Measurements from ENCODE around the gene SLC6A4. TPM values are rescaled to one million over a fixed set of nuclear protein-coding genes. Genes with fewer than 3 reads are reported as not detected.

The SLC6A4 gene
- total and polyA plus RNA-seq, 12 donors = 0.13 to 0.71 (median 0.29) TPM; not detected in 1

GRCh38 chr17:30244853-30245385 lies 9.4 kb upstream of the SLC6A4 start:
- DNase-seq (no peak), ATAC-seq (no peak)
- TF ChIP-seq CTCF (IDR thresholded peaks at IDR 0.05) = no peak
- WGBS, 2 donors = 75 to 80% methylated on average over 4 of the region's 4 CpGs
- no peak overlapping the region for H3K27ac ChIP-seq
- H3K4me3 ChIP-seq = no peak overlapping the region
- no peaks in the 10 kb centered on the region for H3K9me3 ChIP-seq
- H3K36me3 ChIP-seq = peaks cover 0 to 38% (median 10%) of the 10 kb centered on the region in 9 donors
- H3K4me1 ChIP-seq = peaks cover 0 to 8% (median 0%) of the 10 kb centered on the region in 9 donors
- intact Hi-C loops (cut with DNase I) = no loop called here
- peaks cover 0 to 6% (median 0%) of the 10 kb centered on the region in 7 donors for H3K27me3 ChIP-seq

GRCh38 chr17:30243568-30243967 lies 8.1 kb upstream of the SLC6A4 start:
- H3K27me3 ChIP-seq = peaks cover 0 to 16% (median 11%) of the 10 kb centered on the region in 7 donors
- H3K36me3 ChIP-seq = peaks cover 0 to 25% (median 6%) of the 10 kb centered on the region in 9 donors
- H3K4me1 ChIP-seq = peaks cover 0 to 2% (median 0%) of the 10 kb centered on the region in 9 donors
- DNase-seq (no peak), ATAC-seq (no peak)
- H3K9me3 ChIP-seq = no peaks in the 10 kb centered on the region
- H3K4me3 ChIP-seq = no peak overlapping the region
- no peak for TF ChIP-seq CTCF (IDR thresholded peaks at IDR 0.05)
- WGBS, 2 donors = 95% methylated on average over 8 of the region's 8 CpGs
- H3K27ac ChIP-seq = no peak overlapping the region
- intact Hi-C loops (cut with DNase I) = no loop called here

- intact Hi-C loops (cut with DNase I) = no loop called here
- TF ChIP-seq CTCF (IDR thresholded peaks at IDR 0.05) = no peak
- H3K27ac ChIP-seq = no peak overlapping the region
- no peak for DNase-seq
- WGBS, 2 donors = 94 to 98% methylated on average over 4 of the region's 4 CpGs
- H3K4me3 ChIP-seq = no peak overlapping the region
- ATAC-seq = no peak
- H3K36me3 ChIP-seq = peaks cover 0 to 19% (median 6%) of the 10 kb centered on the region in 9 donors
- peaks cover under 1 to 21% (median 17%) of the 10 kb centered on the region in 7 donors for H3K27me3 ChIP-seq
- peaks cover 0 to under 1% (median 0%) of the 10 kb centered on the region in 9 donors for H3K4me1 ChIP-seq
- H3K9me3 ChIP-seq = no peaks in the 10 kb centered on the region
These were observed 7.5 kb upstream of the SLC6A4 start for GRCh38 chr17:30243002-30243401.

- Histone ChIP-seq H3K27me3 (peaks cover 8 to 38% (median 33%) of the 10 kb centered on the region in 7 donors), H3K9me3 (no peaks in the 10 kb centered on the region), H3K4me1 (peaks cover 4 to 16% (median 12%) of the 10 kb centered on the region in 9 donors), H3K4me3 (no peak overlapping the region), H3K27ac (no peak overlapping the region), H3K36me3 (no peaks in the 10 kb centered on the region)
- DNase-seq (no peak), ATAC-seq (no peak)
- no peak for TF ChIP-seq CTCF (IDR thresholded peaks at IDR 0.05)
- intact Hi-C loops (cut with DNase I) = no loop called here
- WGBS, 2 donors = 67 to 76% methylated on average over 6 of the region's 6 CpGs
These were observed 5.6 kb upstream of the SLC6A4 start for GRCh38 chr17:30241051-30241450.

Measured in heart right ventricle (tissue), 16 donors.